B cell (primary cell): Measurements from ENCODE around the gene ZNF433. TPM values are rescaled to one million over a fixed set of nuclear protein-coding genes. Genes with fewer than 3 reads are reported as not detected.

Experiments
- ATAC-seq: fragments of 200-7000 bp; cut with Tn5 transposase; one replicate; pipeline ENCODE4 v1.10.0; 2021; ENCODE audit warnings: low read depth, mild to moderate bottlenecking, moderate number of reproducible peaks, moderate library complexity
- CTCF ChIA-PET: fragments of 350-600 bp; sonication (Branson Sonifier 250); formaldehyde crosslinking; loops from one replicate; lab custom pipeline; 2021; ENCODE audit warnings: antibody characterized with exemption, inconsistent platforms; lab: Charles Lee
- POLR2A ChIA-PET: fragments of 350-600 bp; sonication (Branson Sonifier 250); formaldehyde crosslinking; loops from one replicate; lab custom pipeline; 2021; ENCODE audit warnings: antibody characterized with exemption; lab: Charles Lee
- DNase-seq: peaks from one replicate; pipeline ENCODE4 v3.0.0; 2013
- H2AFZ ChIP-seq: 2 replicates; pipeline ENCODE4 v1.6.1; 2012; ENCODE audit warnings: mild to moderate bottlenecking, low read depth, low read length; ENCODE audit not compliant: insufficient read depth, poor library complexity, severe bottlenecking
- H3K27ac ChIP-seq, 2 donors: 1 replicate in 1 of 2; 2 replicates in 1 of 2; pipeline ENCODE4 v1.5.1; 2012 to 2013; ENCODE audit warnings: low read length in 2 of 2, mild to moderate bottlenecking in 2 of 2, moderate library complexity in 1 of 2
- H3K27me3 ChIP-seq, 4 experiments: fragments of 200-600 bp in 1 of 4; sonication (generic) in 1 of 4; replicated peaks in 1 of 4; 1 replicate in 2 of 4; 2 replicates in 2 of 4; pipeline versions ENCODE4 v1.6.1 to v1.7.0; 2013 to 2016; ENCODE audit warnings: low read length in 3 of 4, mild to moderate bottlenecking in 2 of 4, mixed read lengths in 1 of 4, moderate library complexity in 1 of 4; ENCODE audit not compliant: insufficient read depth in 4 of 4, control insufficient read depth in 3 of 4; ENCODE audit errors: control extremely low read depth in 1 of 4
- H3K36me3 ChIP-seq, 2 experiments: replicated peaks in 1 of 2; 1 replicate in 1 of 2; 2 replicates in 1 of 2; pipeline versions ENCODE4 v1.6.1 to v1.7.1; 2013; ENCODE audit warnings: low read length in 1 of 2; ENCODE audit not compliant: insufficient read depth in 2 of 2, control insufficient read depth in 1 of 2; ENCODE audit errors: control extremely low read depth in 1 of 2, extremely low read depth in 1 of 2
- H3K4me1 ChIP-seq, 2 donors: fragments of 200-600 bp in 1 of 2; sonication (generic) in 1 of 2; 1 replicate in 1 of 2; 2 replicates in 1 of 2; pipeline versions ENCODE4 v1.5.1 to v1.6.1; 2013 to 2017; ENCODE audit warnings: low read length in 2 of 2; ENCODE audit not compliant: control insufficient read depth in 2 of 2, insufficient read depth in 2 of 2
- H3K4me2 ChIP-seq: replicated peaks from 2 replicates; pipeline ENCODE3; 2012; ENCODE audit warnings: mild to moderate bottlenecking, low read depth, low read length; ENCODE audit not compliant: poor library complexity, severe bottlenecking
- H3K4me3 ChIP-seq, 5 experiments: fragments of 200-600 bp in 1 of 5; sonication (generic) in 1 of 5; 1 replicate in 3 of 5; 2 replicates in 2 of 5; pipeline versions ENCODE4 v1.5.1 to v1.7.0; 2011 to 2016; ENCODE audit warnings: low read length in 4 of 5, mild to moderate bottlenecking in 4 of 5, low read depth in 2 of 5, control low read depth in 1 of 5, moderate library complexity in 1 of 5; ENCODE audit not compliant: insufficient read depth in 1 of 5; ENCODE audit errors: control extremely low read depth in 1 of 5, extremely low read depth in 1 of 5
- H3K79me2 ChIP-seq: fragments of 200-600 bp; sonication (generic); one replicate; pipeline ENCODE4 v1.6.0; 2016; ENCODE audit warnings: low read length; ENCODE audit not compliant: control insufficient read depth, insufficient read depth
- H3K9ac ChIP-seq: fragments of 200-600 bp; sonication (generic); 2 replicates; pipeline ENCODE4 v1.6.1; 2017; ENCODE audit warnings: mild to moderate bottlenecking, low read length, moderate library complexity
- H3K9me3 ChIP-seq, 3 donors: one replicate each; pipeline versions ENCODE4 v1.6.1 to v1.7.1; 2013; ENCODE audit warnings: low read length in 2 of 3; ENCODE audit not compliant: control insufficient read depth in 2 of 3, insufficient read depth in 1 of 3; ENCODE audit errors: control extremely low read depth in 1 of 3
- H4K20me1 ChIP-seq: 2 replicates; pipeline ENCODE4 v1.6.0; 2012; ENCODE audit warnings: mild to moderate bottlenecking, low read length; ENCODE audit not compliant: insufficient read depth, control insufficient read depth, poor library complexity, severe bottlenecking
- H3K27ac Mint-ChIP-seq: one replicate; pipeline ENCODE4 v1.8.0; 2021; ENCODE audit warnings: mixed read lengths
- H3K27me3 Mint-ChIP-seq: one replicate; pipeline ENCODE4 v1.8.0; 2021; ENCODE audit warnings: mixed read lengths
- H3K4me1 Mint-ChIP-seq: one replicate; pipeline ENCODE4 v1.8.0; 2021; ENCODE audit warnings: mixed read lengths
- H3K4me3 Mint-ChIP-seq: one replicate; pipeline ENCODE4 v1.8.0; 2021; ENCODE audit warnings: mixed read lengths
- H3K9me3 Mint-ChIP-seq: one replicate; pipeline ENCODE4 v1.8.0; 2022; ENCODE audit warnings: mixed read lengths; ENCODE audit not compliant: insufficient read depth
- EZH2 ChIP-seq: IDR thresholded peaks from 2 replicates; pipeline ENCODE4 v1.6.1; 2012; ENCODE audit warnings: borderline replicate concordance, low read depth, mild to moderate bottlenecking, moderate library complexity, low read length; ENCODE audit not compliant: insufficient read depth, poor library complexity, severe bottlenecking
- WGBS: methylation state at CpG from one replicate; pipeline ENCODE4 v1.1.5; 2013; ENCODE audit warnings: missing lambda C conversion rate; ENCODE audit not compliant: insufficient coverage; 5-methylcytosine and 5-hydroxymethylcytosine counted together
- intact Hi-C: fragments of 100-400 bp; cut with micrococcal nuclease; formaldehyde crosslinking; loops from one replicate; pipeline ENCODE4 v1.10.0; 2022
- polyA plus RNA-seq: library from polyadenylated mRNA; depleted of rRNA; stranded (reverse); fragments of >200 nt; gene quantifications from 2 replicates; pipeline ENCODE4 v1.2.3, GENCODE V29; 2012
- small RNA-seq: library from RNA; depleted of rRNA; stranded (forward); fragments of <200 nt; gene quantifications from one replicate; pipeline ENCODE3, GENCODE V24; 2012; ENCODE audit warnings: low replicate concordance, low read depth; ENCODE audit not compliant: insufficient read length
- total RNA-seq, 2 donors: library from RNA; stranded (reverse); fragments of 120-200 nt in 1 of 2; gene quantifications; 1 replicate in 1 of 2; 2 replicates in 1 of 2; pipeline versions ENCODE4 v1.2.3 to v1.2.4, GENCODE V29; 2013 to 2022
- TF ChIP-seq, protein P1 (sequence below): fragments of 200-600 bp; IDR thresholded peaks from one replicate; pipeline ENCODE4 v1.8.0; 2022; ENCODE audit warnings: antibody characterized with exemption, mild to moderate bottlenecking

The ZNF433 gene
- total and polyA plus RNA-seq, 2 donors (not counting 1 experiment from before 2014, with no cell fraction given): 1.3 to 7.3 TPM

DNA sequence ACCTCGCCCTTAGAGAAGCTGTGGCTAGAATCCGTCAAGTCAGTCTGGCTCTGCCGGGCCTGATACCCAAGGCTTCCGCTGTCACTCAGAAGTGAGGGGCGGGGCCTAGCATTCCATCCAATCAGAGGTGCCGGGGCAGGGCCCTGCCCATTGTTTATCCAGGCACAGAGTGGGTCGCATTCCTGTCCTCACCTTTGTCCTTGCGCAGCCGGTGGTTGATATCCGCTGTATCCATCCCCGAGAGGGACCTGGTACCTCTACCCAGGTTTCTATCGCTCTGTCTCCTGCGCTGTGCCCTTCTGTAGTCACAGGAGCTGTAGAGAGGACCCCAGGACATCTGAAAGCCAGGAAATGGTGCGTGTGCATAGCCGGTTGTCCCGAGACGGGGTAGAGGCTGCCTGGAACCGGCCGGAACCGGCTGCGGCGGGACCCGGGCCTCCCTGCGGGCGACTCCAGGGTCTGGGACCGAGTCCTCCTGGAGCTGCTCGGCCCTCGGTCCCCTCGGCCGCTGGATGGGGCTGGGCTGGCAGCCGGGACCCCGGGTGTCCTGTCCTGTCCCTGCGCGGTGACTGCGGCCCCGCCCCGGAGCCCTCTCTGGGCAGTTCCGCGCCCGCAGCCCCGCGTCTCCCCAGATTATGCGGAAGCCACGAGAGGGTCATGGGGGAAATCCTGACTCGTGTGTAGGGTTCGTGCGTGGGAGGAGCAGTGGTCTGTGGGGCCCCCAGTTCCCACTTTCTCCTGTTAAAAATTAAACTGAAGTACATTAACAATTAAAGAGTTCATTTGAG, 70.4 kb downstream of the ZNF433 start, which contains the start of gene ZNF763:
TSS of gene ZNF763 (plus strand) at position 183 of the 788 bp plus-strand sequence. CDS start at position 352, 169 bp downstream.
- POLR2A ChIA-PET: interaction anchor here (0.8 to 2.7 kb wide), 7 partner anchors 23 to 198 kb away, joined by 3 to 38 read pairs (median 3); partner anchors contain the start of genes ZNF136, ZNF20, ZNF433 and ZNF439
- peak within 1 kb of the TSS; percentile 99 for H3K27ac Mint-ChIP-seq
- peak within 1 kb of the TSS; percentile 66 for H2AFZ ChIP-seq
- ATAC-seq (peak; percentile 91), DNase-seq (peak; percentile 95)
- WGBS: under 1% methylated on average over 43 of the region's 47 CpGs
- H3K79me2 ChIP-seq: peaks cover 22% of the 10 kb centered on the region
- H4K20me1 ChIP-seq: no peaks in the 10 kb centered on the region
- no peaks in the 10 kb centered on the region for H3K27me3 ChIP-seq
- no peaks in the 10 kb centered on the region for H3K9me3 Mint-ChIP-seq
- H3K36me3 ChIP-seq: peaks cover 0 to 4% of the 10 kb centered on the region in 2 experiments
- intact Hi-C loops: loop anchor here (1.0 to 5.0 kb wide), 6 partner anchors 23 to 587 kb away; partner anchors contain the start of genes ZNF433 and ZNF564
- H3K4me3 ChIP-seq: peak within 1 kb of the TSS; percentile 76 to 97 (median 89)
- no peak for TF ChIP-seq EZH2
- TF ChIP-seq, protein P1, sequence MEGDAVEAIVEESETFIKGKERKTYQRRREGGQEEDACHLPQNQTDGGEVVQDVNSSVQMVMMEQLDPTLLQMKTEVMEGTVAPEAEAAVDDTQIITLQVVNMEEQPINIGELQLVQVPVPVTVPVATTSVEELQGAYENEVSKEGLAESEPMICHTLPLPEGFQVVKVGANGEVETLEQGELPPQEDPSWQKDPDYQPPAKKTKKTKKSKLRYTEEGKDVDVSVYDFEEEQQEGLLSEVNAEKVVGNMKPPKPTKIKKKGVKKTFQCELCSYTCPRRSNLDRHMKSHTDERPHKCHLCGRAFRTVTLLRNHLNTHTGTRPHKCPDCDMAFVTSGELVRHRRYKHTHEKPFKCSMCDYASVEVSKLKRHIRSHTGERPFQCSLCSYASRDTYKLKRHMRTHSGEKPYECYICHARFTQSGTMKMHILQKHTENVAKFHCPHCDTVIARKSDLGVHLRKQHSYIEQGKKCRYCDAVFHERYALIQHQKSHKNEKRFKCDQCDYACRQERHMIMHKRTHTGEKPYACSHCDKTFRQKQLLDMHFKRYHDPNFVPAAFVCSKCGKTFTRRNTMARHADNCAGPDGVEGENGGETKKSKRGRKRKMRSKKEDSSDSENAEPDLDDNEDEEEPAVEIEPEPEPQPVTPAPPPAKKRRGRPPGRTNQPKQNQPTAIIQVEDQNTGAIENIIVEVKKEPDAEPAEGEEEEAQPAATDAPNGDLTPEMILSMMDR: no peak
- H3K4me2 ChIP-seq: peak within 1 kb of the TSS; percentile 82
- H3K27ac ChIP-seq: peak within 1 kb of the TSS; percentile 99
- CTCF ChIA-PET: interaction anchor here (0.6 to 5.9 kb wide), 12 partner anchors 10 to 191 kb away, joined by 3 to 130 read pairs (median 6); partner anchors contain the start of genes ZNF20, ZNF491, ZNF625 and ZNF700
- H3K4me1 Mint-ChIP-seq: peaks cover 27% of the 10 kb centered on the region
- peaks cover 14 to 20% of the 10 kb centered on the region in 2 donors for H3K4me1 ChIP-seq
- peaks cover 0 to 3% (median 0%) of the 10 kb centered on the region in 3 donors for H3K9me3 ChIP-seq
- peak within 1 kb of the TSS; percentile 99 for H3K4me3 Mint-ChIP-seq
- H3K9ac ChIP-seq: peak within 1 kb of the TSS; percentile 96
- H3K27me3 Mint-ChIP-seq: no peaks in the 10 kb centered on the region

Small RNA genes within 50 kb of the gene (small RNA-seq; reads per million reads assigned to genes)
- not detected for gene RNA5SP464
- gene RNA5SP465: not detected
- gene RNA5SP466: not detected

Other genes with a start within 250 kb of the ZNF433 start
- gene ZNF491, start 237.2 kb downstream of the ZNF433 start, total RNA-seq: 1.7 and 2.4 TPM in 2 replicates
- gene ZNF491, start 237.2 kb downstream of the ZNF433 start, polyA plus RNA-seq: 0.57 and 0.65 TPM in 2 replicates
- 22.4 and 23.4 TPM in 2 replicates for gene ZNF440, start 221.4 kb downstream of the ZNF433 start, total RNA-seq
- gene ZNF440, start 221.4 kb downstream of the ZNF433 start, polyA plus RNA-seq: 3.4 and 4.3 TPM in 2 replicates
- gene ZNF439, start 187.0 kb downstream of the ZNF433 start, total RNA-seq: 48.6 and 52.3 TPM in 2 replicates
- 19.7 and 27.8 TPM in 2 replicates for gene ZNF439, start 187.0 kb downstream of the ZNF433 start, polyA plus RNA-seq
- gene ZNF69, start 147.9 kb downstream of the ZNF433 start, total RNA-seq: 2.1 and 4.8 TPM in 2 replicates
- gene ZNF69, start 147.9 kb downstream of the ZNF433 start, polyA plus RNA-seq: 0.69 and 0.92 TPM in 2 replicates
- 34.9 and 40.5 TPM in 2 replicates for gene ZNF700, start 110.6 kb downstream of the ZNF433 start, total RNA-seq
- gene ZNF700, start 110.6 kb downstream of the ZNF433 start, polyA plus RNA-seq: 14.3 and 16.8 TPM in 2 replicates
- gene ZNF763, start 70.6 kb downstream of the ZNF433 start, total RNA-seq: 14.2 and 16.6 TPM in 2 replicates
- 3.0 and 4.5 TPM in 2 replicates for gene ZNF763, start 70.6 kb downstream of the ZNF433 start, polyA plus RNA-seq
- gene ZNF878, start 17.3 kb upstream of the ZNF433 start, total RNA-seq: 0.29 TPM in 1 of 2 replicates, not detected in the other
- gene ZNF878, start 17.3 kb upstream of the ZNF433 start, polyA plus RNA-seq: 0.04 TPM in 1 of 2 replicates, not detected in the other
- gene ZNF844, start 29.1 kb upstream of the ZNF433 start, total RNA-seq: 33.7 and 36.4 TPM in 2 replicates
- 5.9 and 7.7 TPM in 2 replicates for gene ZNF844, start 29.1 kb upstream of the ZNF433 start, polyA plus RNA-seq
- gene ZNF20, start 104.7 kb upstream of the ZNF433 start, total RNA-seq: 5.4 and 10.6 TPM in 2 replicates
- 0.89 and 1.6 TPM in 2 replicates for gene ZNF20, start 104.7 kb upstream of the ZNF433 start, polyA plus RNA-seq
- gene ZNF625, start 121.1 kb upstream of the ZNF433 start, total RNA-seq: 6.6 and 9.8 TPM in 2 replicates
- 0.60 and 0.69 TPM in 2 replicates for gene ZNF625, start 121.1 kb upstream of the ZNF433 start, polyA plus RNA-seq
- gene ZNF136, start 127.4 kb upstream of the ZNF433 start, total RNA-seq: 30.8 and 33.5 TPM in 2 replicates
- gene ZNF136, start 127.4 kb upstream of the ZNF433 start, polyA plus RNA-seq: 7.5 and 23.0 TPM in 2 replicates